B cell (primary cell): ENCODE measurements around the gene TRAPPC5. TPM values are rescaled to one million over a fixed set of nuclear protein-coding genes. Genes with fewer than 3 reads are reported as not detected.
A peak's percentile ranks its signal among the peaks of the same experiment; 100 is the strongest.

Experiments
- ATAC-seq: fragments of 200-7000 bp; cut with Tn5 transposase; one replicate; pipeline ENCODE4 v1.10.0; 2021; ENCODE audit warnings: low read depth, mild to moderate bottlenecking, moderate number of reproducible peaks, moderate library complexity
- CTCF ChIA-PET: fragments of 350-600 bp; sonication (Branson Sonifier 250); formaldehyde crosslinking; loops from one replicate; lab custom pipeline; 2021; ENCODE audit warnings: antibody characterized with exemption, inconsistent platforms; lab: Charles Lee
- POLR2A ChIA-PET: fragments of 350-600 bp; sonication (Branson Sonifier 250); formaldehyde crosslinking; loops from one replicate; lab custom pipeline; 2021; ENCODE audit warnings: antibody characterized with exemption; lab: Charles Lee
- DNase-seq: peaks from one replicate; pipeline ENCODE4 v3.0.0; 2013
- H2AFZ ChIP-seq: 2 replicates; pipeline ENCODE4 v1.6.1; 2012; ENCODE audit warnings: mild to moderate bottlenecking, low read depth, low read length; ENCODE audit not compliant: insufficient read depth, poor library complexity, severe bottlenecking
- H3K27ac ChIP-seq, 2 donors: 1 replicate in 1 of 2; 2 replicates in 1 of 2; pipeline ENCODE4 v1.5.1; 2012 to 2013; ENCODE audit warnings: low read length in 2 of 2, mild to moderate bottlenecking in 2 of 2, moderate library complexity in 1 of 2
- H3K27me3 ChIP-seq, 4 experiments: fragments of 200-600 bp in 1 of 4; sonication (generic) in 1 of 4; replicated peaks in 1 of 4; 1 replicate in 2 of 4; 2 replicates in 2 of 4; pipeline versions ENCODE4 v1.6.1 to v1.7.0; 2013 to 2016; ENCODE audit warnings: low read length in 3 of 4, mild to moderate bottlenecking in 2 of 4, mixed read lengths in 1 of 4, moderate library complexity in 1 of 4; ENCODE audit not compliant: insufficient read depth in 4 of 4, control insufficient read depth in 3 of 4; ENCODE audit errors: control extremely low read depth in 1 of 4
- H3K36me3 ChIP-seq, 2 experiments: replicated peaks in 1 of 2; 1 replicate in 1 of 2; 2 replicates in 1 of 2; pipeline versions ENCODE4 v1.6.1 to v1.7.1; 2013; ENCODE audit warnings: low read length in 1 of 2; ENCODE audit not compliant: insufficient read depth in 2 of 2, control insufficient read depth in 1 of 2; ENCODE audit errors: control extremely low read depth in 1 of 2, extremely low read depth in 1 of 2
- H3K4me1 ChIP-seq, 2 donors: fragments of 200-600 bp in 1 of 2; sonication (generic) in 1 of 2; 1 replicate in 1 of 2; 2 replicates in 1 of 2; pipeline versions ENCODE4 v1.5.1 to v1.6.1; 2013 to 2017; ENCODE audit warnings: low read length in 2 of 2; ENCODE audit not compliant: control insufficient read depth in 2 of 2, insufficient read depth in 2 of 2
- H3K4me2 ChIP-seq: replicated peaks from 2 replicates; pipeline ENCODE3; 2012; ENCODE audit warnings: mild to moderate bottlenecking, low read depth, low read length; ENCODE audit not compliant: poor library complexity, severe bottlenecking
- H3K4me3 ChIP-seq, 5 experiments: fragments of 200-600 bp in 1 of 5; sonication (generic) in 1 of 5; 1 replicate in 3 of 5; 2 replicates in 2 of 5; pipeline versions ENCODE4 v1.5.1 to v1.7.0; 2011 to 2016; ENCODE audit warnings: low read length in 4 of 5, mild to moderate bottlenecking in 4 of 5, low read depth in 2 of 5, control low read depth in 1 of 5, moderate library complexity in 1 of 5; ENCODE audit not compliant: insufficient read depth in 1 of 5; ENCODE audit errors: control extremely low read depth in 1 of 5, extremely low read depth in 1 of 5
- H3K79me2 ChIP-seq: fragments of 200-600 bp; sonication (generic); one replicate; pipeline ENCODE4 v1.6.0; 2016; ENCODE audit warnings: low read length; ENCODE audit not compliant: control insufficient read depth, insufficient read depth
- H3K9ac ChIP-seq: fragments of 200-600 bp; sonication (generic); 2 replicates; pipeline ENCODE4 v1.6.1; 2017; ENCODE audit warnings: mild to moderate bottlenecking, low read length, moderate library complexity
- H3K9me3 ChIP-seq, 3 donors: one replicate each; pipeline versions ENCODE4 v1.6.1 to v1.7.1; 2013; ENCODE audit warnings: low read length in 2 of 3; ENCODE audit not compliant: control insufficient read depth in 2 of 3, insufficient read depth in 1 of 3; ENCODE audit errors: control extremely low read depth in 1 of 3
- H4K20me1 ChIP-seq: 2 replicates; pipeline ENCODE4 v1.6.0; 2012; ENCODE audit warnings: mild to moderate bottlenecking, low read length; ENCODE audit not compliant: insufficient read depth, control insufficient read depth, poor library complexity, severe bottlenecking
- H3K27ac Mint-ChIP-seq: one replicate; pipeline ENCODE4 v1.8.0; 2021; ENCODE audit warnings: mixed read lengths
- H3K27me3 Mint-ChIP-seq: one replicate; pipeline ENCODE4 v1.8.0; 2021; ENCODE audit warnings: mixed read lengths
- H3K4me1 Mint-ChIP-seq: one replicate; pipeline ENCODE4 v1.8.0; 2021; ENCODE audit warnings: mixed read lengths
- H3K4me3 Mint-ChIP-seq: one replicate; pipeline ENCODE4 v1.8.0; 2021; ENCODE audit warnings: mixed read lengths
- H3K9me3 Mint-ChIP-seq: one replicate; pipeline ENCODE4 v1.8.0; 2022; ENCODE audit warnings: mixed read lengths; ENCODE audit not compliant: insufficient read depth
- EZH2 ChIP-seq: IDR thresholded peaks from 2 replicates; pipeline ENCODE4 v1.6.1; 2012; ENCODE audit warnings: borderline replicate concordance, low read depth, mild to moderate bottlenecking, moderate library complexity, low read length; ENCODE audit not compliant: insufficient read depth, poor library complexity, severe bottlenecking
- WGBS: methylation state at CpG from one replicate; pipeline ENCODE4 v1.1.5; 2013; ENCODE audit warnings: missing lambda C conversion rate; ENCODE audit not compliant: insufficient coverage; 5-methylcytosine and 5-hydroxymethylcytosine counted together
- intact Hi-C: fragments of 100-400 bp; cut with micrococcal nuclease; formaldehyde crosslinking; loops from one replicate; pipeline ENCODE4 v1.10.0; 2022
- polyA plus RNA-seq: library from polyadenylated mRNA; depleted of rRNA; stranded (reverse); fragments of >200 nt; gene quantifications from 2 replicates; pipeline ENCODE4 v1.2.3, GENCODE V29; 2012
- total RNA-seq, 2 donors: library from RNA; stranded (reverse); fragments of 120-200 nt in 1 of 2; gene quantifications; 1 replicate in 1 of 2; 2 replicates in 1 of 2; pipeline versions ENCODE4 v1.2.3 to v1.2.4, GENCODE V29; 2013 to 2022
- TF ChIP-seq, protein P1 (sequence below): fragments of 200-600 bp; IDR thresholded peaks from one replicate; pipeline ENCODE4 v1.8.0; 2022; ENCODE audit warnings: antibody characterized with exemption, mild to moderate bottlenecking

TRAPPC5 gene
- total and polyA plus RNA-seq, 2 donors (not counting 1 experiment from before 2014, with no cell fraction given): 61.5 to 64.9 TPM

DNA sequence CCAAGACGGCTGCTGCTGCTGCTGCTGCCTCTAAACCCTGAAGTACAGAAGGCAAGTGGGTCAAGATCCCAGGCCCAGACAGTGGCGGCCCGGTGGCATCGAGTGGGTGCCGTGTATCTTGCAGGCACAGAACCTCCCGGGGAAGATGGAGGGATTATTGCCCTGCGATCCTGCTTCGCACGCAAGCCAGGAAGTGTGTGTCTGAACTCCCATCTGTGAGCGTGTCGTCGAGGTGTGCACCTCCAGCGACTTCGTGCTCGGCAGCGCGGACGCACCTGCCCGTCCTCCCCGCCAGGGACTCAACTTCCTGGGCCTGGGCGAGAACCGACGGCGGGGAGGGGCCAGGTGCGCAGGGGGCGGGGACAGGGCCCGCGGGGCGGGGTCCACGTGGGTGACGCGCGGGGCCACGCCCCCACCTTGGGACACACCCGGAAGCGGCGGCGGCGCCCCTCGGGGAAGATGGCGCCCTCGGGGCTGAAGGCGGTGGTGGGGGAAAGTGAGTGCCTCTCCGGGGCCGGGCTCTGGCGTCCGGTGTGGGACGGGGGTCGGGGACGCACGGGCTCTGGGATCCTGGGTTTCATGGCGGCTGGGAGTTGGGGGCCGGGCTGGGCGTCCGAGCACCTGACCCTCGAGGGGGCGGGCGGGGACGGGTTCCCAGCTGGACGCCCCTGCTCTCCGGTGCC is 43.8 kb upstream of the TRAPPC5 start, which contains the start of gene STXBP2:
Gene STXBP2, plus strand, starts transcription at position 420 of the 683 bp plus-strand sequence. Its CDS starts 40 bp downstream, at position 460.
- H3K4me3 ChIP-seq: peak within 1 kb of the TSS; percentile 58 to 89 (median 80)
- H3K27me3 ChIP-seq: no peaks in the 10 kb centered on the region
- peaks cover 0 to 7% (median 0%) of the 10 kb centered on the region in 3 donors for H3K9me3 ChIP-seq
- ATAC-seq: peak; percentile 98
- intact Hi-C loops: loop anchor here (1.0 kb wide), 2 partner anchors 8 to 21 kb away; partner anchors contain the start of genes PET100 and XAB2
- Mint-ChIP-seq H3K9me3 (no peaks in the 10 kb centered on the region), H3K27ac (peak within 1 kb of the TSS; percentile 94), H3K4me1 (peaks cover 39% of the 10 kb centered on the region), H3K27me3 (no peaks in the 10 kb centered on the region), H3K4me3 (peak within 1 kb of the TSS; percentile 90)
- peak within 1 kb of the TSS; percentile 81 for H2AFZ ChIP-seq
- H3K4me1 ChIP-seq: peaks cover 17 to 21% of the 10 kb centered on the region in 2 donors
- DNase-seq: peak; percentile 93
- TF ChIP-seq, protein P1, sequence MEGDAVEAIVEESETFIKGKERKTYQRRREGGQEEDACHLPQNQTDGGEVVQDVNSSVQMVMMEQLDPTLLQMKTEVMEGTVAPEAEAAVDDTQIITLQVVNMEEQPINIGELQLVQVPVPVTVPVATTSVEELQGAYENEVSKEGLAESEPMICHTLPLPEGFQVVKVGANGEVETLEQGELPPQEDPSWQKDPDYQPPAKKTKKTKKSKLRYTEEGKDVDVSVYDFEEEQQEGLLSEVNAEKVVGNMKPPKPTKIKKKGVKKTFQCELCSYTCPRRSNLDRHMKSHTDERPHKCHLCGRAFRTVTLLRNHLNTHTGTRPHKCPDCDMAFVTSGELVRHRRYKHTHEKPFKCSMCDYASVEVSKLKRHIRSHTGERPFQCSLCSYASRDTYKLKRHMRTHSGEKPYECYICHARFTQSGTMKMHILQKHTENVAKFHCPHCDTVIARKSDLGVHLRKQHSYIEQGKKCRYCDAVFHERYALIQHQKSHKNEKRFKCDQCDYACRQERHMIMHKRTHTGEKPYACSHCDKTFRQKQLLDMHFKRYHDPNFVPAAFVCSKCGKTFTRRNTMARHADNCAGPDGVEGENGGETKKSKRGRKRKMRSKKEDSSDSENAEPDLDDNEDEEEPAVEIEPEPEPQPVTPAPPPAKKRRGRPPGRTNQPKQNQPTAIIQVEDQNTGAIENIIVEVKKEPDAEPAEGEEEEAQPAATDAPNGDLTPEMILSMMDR: peak; percentile 35
- TF ChIP-seq EZH2: no peak
- H3K27ac ChIP-seq: peak within 1 kb of the TSS; percentile 81 to 93
- peak within 1 kb of the TSS; percentile 86 for H3K9ac ChIP-seq
- peaks cover 16% of the 10 kb centered on the region for H4K20me1 ChIP-seq
- peak within 1 kb of the TSS; percentile 97 for H3K4me2 ChIP-seq
- ChIA-PET CTCF (interaction anchor here (0.5 to 2.1 kb wide), 3 partner anchors 12 to 163 kb away, joined by 4 to 7 read pairs (median 5); no protein-coding TSS in a partner anchor), POLR2A (interaction anchor here (1.0 kb wide), 1 partner anchor 102 kb away, joined by 3 read pairs; no protein-coding TSS in a partner anchor)
- H3K36me3 ChIP-seq: peaks cover 4 to 27% of the 10 kb centered on the region in 2 experiments
- WGBS: 5% methylated on average over 57 of the region's 61 CpGs
- peaks cover 67% of the 10 kb centered on the region for H3K79me2 ChIP-seq
